PC-3 (cell line): ENCODE data around the gene FUT6.

Source experiments
- CTCF ChIP-seq: fragments of 300-600 bp; sonication (generic); conservative IDR thresholded peaks from 2 replicates; pipeline ENCODE4 v1.5.1; 2017; ENCODE audit warnings: antibody characterized with exemption, low read depth, mild to moderate bottlenecking, low read length
- EZH2 ChIP-seq: fragments of 300-600 bp; sonication (generic); IDR thresholded peaks from one replicate; pipeline ENCODE4 v1.6.1; 2017; ENCODE audit warnings: antibody characterized with exemption, mild to moderate bottlenecking, low read length; ENCODE audit not compliant: unreplicated experiment

DNA sequence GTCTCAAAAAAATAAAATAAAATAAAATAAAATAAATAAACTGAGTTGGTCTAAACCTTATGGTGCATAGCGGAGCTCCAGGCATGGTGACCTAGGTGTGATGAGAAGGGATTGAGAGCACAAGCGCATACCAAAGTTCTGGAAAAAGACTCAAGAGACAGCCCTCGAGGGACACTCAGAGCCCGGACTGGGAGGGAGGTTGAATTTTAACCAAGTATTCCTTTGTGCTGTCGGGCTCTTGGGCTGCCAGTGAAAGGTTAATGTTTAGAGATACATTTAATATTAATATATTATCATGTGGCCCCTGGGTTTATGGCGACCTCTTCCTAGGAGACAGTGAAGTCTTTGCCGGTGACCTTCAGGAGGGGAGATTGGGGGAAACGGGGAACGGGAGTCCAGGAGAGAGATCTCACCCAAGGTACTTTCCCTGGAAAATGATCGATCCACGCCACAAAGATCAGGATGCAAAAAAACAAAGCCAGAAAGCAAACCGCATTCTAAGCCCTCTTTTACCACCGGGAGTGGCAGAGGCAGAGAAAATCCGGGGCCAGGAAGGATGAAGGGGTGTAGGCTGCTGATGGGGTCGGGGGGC, 1.6 kb downstream of the FUT6 start:
- TF ChIP-seq CTCF, result no peak
- TF ChIP-seq EZH2, result no peak
